Transverse colon (tissue), 3 donors: Measurements from ENCODE around the gene BCAR3.

ENCODE experiments used
- CTCF ChIP-seq, 5 experiments: fragments of 200-600 bp in 3 of 5; fragments of 450-650 bp in 2 of 5; sonication (generic) in 3 of 5; IDR thresholded peaks; 1 replicate in 2 of 5; 2 replicates in 3 of 5; pipeline ENCODE4 v1.5.1; 2016 to 2017; ENCODE audit warnings: antibody characterized with exemption in 5 of 5, inconsistent platforms in 3 of 5, mild to moderate bottlenecking in 2 of 5, moderate library complexity in 1 of 5
- EP300 ChIP-seq: sonication (generic); formaldehyde crosslinking; IDR thresholded peaks from one replicate; pipeline ENCODE4 v1.6.1; 2017; ENCODE audit warnings: antibody characterized with exemption, low read depth
- POLR2A ChIP-seq: fragments of 450-650 bp; IDR thresholded peaks from one replicate; pipeline ENCODE4 v1.6.1; 2016; ENCODE audit warnings: antibody characterized with exemption, mild to moderate bottlenecking, moderate library complexity

DNA sequence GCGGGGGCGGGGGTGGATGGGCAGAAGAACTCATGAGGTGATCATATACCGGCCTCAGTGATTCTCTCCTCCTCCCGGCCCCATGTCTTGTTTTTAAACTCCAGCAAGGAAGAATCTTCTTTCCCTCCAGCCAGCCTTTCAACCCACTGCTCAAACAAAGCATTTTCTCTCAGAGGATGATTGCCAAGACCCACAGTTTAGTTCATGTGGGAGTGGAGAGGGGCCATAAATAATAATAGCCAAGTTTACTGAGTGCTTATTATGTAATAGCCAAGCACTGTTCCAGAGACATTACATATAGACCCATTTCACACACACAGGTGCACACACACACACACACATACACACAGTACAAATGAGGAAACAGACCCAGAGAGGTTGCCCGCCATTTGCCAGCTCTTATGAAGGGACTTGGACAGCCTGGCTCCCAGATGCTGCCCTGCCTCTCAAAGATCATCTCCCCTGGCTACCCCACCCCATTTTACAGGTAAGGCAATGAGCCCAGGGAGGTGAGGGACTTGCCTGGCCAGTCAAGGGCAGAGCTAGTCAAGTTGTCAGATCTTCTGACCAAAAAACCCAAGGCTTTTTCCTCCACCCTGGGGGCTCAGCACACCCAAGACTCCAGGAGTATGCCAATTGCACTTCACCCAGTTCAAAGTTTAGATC lies 18.0 kb upstream of the BCAR3 start:
- TF ChIP-seq EP300, result no peak
- TF ChIP-seq POLR2A, result no peak
- no peak for TF ChIP-seq CTCF (IDR thresholded peaks at IDR 0.05)
